Measurements from ENCODE around the gene PFKFB3. TPM values are rescaled to one million over a fixed set of nuclear protein-coding genes. Genes with fewer than 3 reads are reported as not detected.

The PFKFB3 gene
- total RNA-seq, 1 experiment from 2014 or later: 9.4 TPM

DNA sequence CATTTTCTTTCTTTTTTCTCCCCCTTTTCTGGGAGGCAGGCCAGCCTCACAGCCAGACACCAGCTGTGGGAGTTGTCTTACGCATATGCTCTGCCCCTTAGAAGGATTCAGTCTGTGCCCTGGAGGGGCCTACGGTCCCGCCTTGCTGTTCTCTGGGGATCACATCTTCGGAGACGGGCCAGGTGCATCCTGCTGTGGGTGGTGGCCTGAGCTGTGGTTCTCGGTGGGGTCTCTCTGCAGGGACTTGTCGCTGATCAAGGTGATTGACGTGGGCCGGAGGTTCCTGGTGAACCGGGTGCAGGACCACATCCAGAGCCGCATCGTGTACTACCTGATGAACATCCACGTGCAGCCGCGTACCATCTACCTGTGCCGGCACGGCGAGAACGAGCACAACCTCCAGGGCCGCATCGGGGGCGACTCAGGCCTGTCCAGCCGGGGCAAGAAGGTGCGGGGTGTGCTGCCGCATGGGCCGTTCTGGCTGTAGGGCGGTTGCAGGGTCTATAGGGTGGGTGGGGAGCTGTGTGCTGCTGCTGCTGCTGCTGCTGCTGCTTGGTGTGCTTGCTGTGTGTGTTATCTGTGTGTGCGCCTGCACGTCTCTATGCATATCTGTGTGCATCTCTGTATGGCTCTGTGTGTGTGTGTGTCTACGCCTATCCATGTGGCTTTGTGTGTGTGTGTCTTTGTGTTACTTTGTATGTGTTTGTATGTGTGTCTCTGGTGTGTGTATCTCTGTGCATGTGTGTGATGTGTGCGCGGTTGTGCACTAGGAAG is 17.9 kb downstream of the PFKFB3 start:
- DNase-seq (ENCODE audit: low read depth): no peak

DNA sequence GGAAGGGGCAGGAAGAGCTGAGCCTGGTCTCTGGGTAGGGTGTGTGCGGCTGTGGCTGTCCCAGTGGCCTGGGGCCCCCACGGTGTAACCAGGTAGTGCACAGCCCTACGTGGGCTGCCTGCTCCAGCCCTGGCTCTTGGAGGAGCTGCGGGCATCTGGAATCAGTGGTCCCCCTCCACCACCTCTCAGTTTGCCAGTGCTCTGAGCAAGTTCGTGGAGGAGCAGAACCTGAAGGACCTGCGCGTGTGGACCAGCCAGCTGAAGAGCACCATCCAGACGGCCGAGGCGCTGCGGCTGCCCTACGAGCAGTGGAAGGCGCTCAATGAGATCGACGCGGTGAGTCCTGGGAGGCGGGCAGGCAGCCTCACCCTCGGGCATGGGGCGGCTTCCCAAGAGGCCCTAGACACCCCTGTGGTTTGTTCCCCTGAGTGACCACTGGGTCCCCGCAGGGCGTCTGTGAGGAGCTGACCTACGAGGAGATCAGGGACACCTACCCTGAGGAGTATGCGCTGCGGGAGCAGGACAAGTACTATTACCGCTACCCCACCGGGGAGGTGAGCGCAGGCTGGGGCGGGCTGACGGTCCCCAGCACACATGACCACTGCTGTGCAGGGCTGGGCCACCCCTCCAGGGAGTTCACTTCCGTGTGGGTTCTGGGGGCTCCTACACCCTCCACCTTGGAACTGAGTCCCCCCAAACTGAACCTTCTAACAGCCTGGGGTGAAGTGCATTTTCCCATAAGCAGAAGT is 18.6 kb downstream of the PFKFB3 start:
- no peak for DNase-seq (ENCODE audit: low read depth)

DNA sequence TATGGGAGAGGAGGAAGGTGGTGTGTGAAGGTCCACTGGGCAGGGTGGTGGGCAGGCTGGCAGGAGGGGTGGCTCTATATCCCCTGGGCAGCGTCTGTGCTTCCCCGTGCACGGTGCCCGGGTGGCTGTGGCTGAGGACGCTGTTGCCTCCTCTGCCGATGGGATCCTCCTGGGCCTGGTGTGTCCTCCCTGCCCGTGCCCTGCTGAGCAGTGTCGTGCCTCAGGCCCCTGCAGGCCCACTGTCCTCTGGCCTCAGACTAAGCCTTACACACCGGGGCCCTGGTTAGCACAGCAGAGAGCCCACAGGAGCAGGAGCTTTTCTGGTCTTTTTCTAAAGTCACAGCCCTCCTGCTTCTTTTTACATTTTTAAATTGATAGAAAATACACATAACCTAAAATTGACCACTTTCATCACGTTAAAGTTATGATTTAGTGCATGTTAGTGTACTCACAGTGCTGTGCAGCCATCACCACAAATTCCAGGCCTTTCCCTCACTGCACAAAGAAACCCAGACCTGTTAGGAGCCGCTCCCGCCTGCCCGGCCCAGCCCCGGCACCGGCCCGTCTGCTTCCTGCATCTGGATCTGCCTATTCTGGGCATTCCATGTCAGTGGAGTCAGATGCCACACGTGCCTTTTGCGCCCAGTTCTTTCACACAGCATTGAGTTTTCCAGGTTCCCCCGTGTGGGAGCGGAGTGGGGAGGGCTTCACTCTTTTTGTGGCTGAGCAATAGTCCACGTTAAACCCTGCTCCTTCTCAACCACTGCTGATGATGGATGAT is 19.4 kb downstream of the PFKFB3 start:
- peak; percentile 41 for DNase-seq (ENCODE audit: low read depth)

DNA sequence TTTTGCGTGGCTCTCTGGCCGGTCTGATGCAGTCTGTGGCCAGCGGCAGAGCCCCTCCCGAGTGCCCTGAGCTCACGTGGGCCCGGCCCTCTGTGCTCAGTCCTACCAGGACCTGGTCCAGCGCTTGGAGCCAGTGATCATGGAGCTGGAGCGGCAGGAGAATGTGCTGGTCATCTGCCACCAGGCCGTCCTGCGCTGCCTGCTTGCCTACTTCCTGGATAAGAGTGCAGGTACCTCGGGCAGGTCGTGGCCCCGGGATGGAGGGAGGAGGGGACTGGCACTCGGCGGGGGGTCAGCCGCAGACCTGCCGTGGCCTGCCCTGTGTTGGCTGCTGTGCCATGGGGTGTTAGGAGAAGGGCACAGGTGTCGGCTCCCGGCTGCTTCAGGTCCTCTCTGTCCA is 20.0 kb downstream of the PFKFB3 start:
- DNase-seq (ENCODE audit: low read depth): no peak

DNA sequence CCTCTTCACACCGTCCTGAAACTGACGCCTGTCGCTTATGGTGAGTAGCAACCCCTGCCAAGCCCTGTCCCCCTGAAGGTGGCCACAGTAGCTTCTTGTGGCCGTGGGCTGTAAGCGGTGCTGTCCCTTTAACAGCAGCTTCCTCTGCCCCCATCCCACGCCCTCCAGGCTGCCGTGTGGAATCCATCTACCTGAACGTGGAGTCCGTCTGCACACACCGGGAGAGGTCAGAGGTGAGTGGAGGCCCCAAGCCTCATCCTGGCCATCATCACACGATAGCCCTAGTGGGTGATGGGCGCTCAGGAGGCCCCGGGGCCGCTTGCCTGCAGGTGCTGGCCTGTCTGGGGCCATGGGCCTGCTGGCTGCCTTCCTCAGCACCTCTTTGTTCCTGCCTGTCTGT is 21.2 kb downstream of the PFKFB3 start:
- DNase-seq (ENCODE audit: low read depth): no peak

DNA sequence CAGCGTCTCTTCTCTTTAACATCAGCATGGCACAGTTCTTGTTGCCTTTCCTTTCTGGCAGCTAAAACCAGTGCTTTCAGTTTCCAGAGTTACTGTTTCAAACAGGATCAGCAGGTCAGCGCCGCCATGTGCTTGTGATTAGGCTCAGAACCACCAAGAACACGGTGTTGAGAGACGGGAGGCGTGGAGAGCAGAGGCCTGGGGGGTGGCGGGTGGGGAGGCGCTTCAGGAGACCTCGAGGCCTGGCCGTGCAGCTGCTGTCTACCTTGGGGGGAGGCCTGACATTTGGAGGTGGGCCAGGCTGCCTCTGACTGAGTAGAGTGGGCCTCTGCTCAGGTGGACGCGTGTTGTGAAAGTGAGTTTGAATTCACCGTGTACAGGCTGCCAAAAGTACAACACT is 22.0 kb downstream of the PFKFB3 start:
- no peak for DNase-seq (ENCODE audit: low read depth)

DNA sequence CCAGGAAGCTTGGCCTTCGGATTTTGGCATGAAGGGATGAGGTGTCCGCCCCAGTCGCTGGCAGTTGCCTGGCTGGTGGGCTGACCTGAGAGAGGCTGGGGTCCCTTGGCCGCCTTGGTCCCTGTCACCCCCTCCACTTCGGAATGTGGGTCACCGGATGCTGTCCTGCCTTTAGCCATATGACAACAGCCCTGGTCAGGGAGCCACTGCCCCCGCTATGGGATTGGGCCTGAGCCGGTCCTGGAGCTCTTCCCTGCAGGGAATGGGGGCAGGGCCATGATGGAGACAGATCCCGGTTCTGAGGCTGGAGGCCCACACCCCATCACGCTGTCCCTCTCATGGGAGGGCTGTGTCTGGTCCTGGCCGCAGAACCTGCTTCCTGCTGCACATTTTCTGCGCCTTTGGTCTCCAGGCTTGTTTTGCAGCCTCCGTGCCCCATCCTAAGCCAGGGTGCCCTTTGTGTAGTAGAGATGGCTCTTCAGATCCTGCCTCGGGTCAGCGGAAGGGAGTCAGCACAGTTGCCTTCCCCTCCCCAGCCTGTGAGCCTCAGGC is 22.6 kb downstream of the PFKFB3 start:
- DNase-seq (ENCODE audit: low read depth): no peak

DNA sequence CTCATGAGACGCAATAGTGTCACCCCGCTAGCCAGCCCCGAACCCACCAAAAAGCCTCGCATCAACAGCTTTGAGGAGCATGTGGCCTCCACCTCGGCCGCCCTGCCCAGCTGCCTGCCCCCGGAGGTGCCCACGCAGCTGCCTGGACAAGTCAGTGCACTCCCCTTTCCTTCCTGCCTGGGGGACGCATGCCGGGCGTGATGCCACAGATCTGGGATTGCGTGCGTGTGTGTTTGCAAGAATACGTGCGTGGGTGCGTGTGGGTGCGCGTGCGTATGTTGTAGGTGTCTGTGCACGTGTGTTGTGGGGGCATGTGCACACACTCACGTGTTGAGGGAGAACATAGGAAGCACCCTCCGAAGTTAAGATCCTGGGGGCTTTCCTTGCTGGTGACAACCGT is 23.5 kb downstream of the PFKFB3 start:
- DNase-seq (ENCODE audit: low read depth): no peak

DNA sequence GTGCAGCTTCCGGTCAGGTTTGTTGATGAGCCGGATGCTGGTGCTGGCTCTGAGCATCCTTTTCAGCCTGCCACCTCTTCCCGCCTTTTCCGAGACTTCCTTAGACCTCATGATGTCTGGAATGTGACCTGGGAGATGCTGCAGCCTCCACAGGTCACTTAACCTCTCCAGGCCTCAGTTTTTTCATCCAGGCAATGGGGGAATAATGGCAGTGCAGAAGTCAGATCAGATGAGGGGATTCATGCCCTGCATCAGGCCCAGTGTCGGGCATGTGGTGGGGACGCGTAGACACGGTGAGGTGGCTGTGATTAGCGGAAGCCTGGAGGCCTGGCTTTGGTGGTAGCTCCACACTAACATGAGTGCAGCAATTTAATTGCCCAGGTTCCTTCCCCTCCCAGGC is 24.6 kb downstream of the PFKFB3 start:
- no peak for DNase-seq (ENCODE audit: low read depth)

DNA sequence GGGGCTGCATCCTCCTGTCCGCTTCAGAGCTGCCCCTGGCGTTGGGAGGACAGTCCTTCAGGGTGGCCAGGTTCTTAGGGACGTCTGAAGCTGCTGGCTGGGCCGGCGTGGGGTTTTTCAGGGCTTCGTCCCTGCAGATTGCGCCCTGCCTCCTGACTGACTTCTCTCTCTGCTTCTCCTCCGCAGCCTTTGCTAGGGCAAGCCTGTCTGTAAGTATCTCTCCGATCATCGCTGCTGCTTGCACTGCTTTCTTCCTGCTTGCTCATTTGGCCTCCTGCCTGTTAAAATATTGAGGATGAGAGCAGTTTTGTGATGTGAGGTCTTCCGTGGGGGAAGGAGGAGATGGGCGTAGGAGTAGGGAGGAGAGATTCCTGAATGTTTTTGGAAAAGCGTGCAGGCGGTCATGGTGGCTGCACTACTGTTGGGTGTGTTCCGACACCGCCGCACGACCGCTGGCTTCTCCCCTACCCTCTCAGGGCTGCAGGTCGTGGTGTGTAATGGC is 25.3 kb downstream of the PFKFB3 start:
- peak; percentile 67 for DNase-seq (ENCODE audit: low read depth)

DNA sequence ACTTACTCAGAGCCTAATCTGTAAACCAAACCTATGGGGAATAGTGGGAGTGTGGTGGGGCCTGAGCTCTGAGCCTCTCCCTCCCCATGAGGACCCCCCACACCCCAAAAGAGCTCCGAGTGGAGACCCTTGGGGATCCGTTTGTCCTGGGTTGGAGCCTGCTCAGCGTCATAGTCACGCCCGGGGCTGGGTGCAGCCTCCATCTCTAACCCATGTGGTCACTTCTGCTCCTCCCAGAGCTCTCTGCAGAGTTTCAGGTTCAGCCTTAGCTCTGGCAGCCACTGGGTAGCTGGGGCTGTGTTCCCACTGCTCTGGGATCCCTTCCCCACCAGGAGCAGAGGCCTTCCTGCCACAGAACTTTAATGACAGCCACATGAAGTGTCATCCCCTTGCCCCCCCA is 25.9 kb downstream of the PFKFB3 start:
- no peak for DNase-seq (ENCODE audit: low read depth)

DNA sequence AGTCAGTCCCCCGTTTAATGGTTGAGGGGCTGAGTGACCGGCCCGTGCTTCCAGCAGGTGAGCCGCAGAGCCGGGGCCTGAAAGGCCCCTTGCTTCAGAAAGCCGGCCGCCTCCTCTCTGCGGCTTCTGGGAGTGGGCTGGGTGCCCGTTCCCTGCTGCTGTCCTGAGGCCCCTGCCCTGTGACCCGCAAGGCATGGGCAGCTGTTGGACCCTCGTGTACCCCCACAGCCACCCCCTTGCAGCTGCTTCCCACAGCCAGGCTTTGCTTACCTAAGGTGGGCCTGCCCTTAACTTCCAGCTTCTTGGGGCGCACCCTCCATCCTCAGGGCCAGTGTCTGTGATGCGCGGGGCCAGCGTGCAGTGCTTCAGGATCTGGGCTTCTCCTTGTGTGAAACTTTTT is 26.6 kb downstream of the PFKFB3 start:
- no peak for DNase-seq (ENCODE audit: low read depth)

DNA sequence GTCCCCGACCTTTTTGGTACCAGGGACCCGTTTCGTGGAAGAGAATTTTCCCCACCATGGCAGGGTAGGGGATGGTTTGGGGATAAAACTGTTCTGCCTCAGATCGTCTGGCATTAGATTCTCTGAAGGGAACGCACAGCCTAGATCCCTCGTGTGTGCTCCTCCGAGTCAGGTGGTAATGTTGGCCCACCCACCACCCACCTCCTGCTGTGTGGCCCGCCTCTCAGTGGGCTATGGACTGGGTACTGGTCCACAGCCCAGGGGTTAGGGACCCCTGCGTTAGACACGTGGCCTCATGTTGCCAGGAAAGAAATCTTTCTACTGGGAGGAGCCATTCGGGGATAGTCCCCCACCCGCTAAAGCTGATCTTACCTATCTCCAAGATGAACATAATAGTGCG is 27.0 kb downstream of the PFKFB3 start:
- DNase-seq (ENCODE audit: low read depth): no peak

DNA sequence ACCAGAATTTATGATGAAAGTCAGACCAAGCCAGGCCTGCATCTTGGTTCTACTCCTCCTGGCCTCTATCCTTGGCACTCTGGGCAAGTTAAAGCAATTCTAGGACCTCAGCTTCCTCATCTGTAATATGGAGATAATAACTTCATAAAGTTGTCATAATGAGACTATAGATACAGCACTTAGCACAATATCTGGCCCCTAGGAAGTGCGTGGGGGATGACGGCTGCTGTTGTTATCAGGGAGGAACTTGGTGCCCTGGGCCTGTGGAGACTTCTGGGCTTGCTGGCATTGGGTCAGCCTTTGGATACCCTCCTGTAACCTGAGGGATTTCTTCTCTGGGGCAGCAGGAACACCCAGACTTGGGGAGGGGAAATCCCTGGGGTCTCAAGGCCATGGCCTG is 27.6 kb downstream of the PFKFB3 start:
- no peak for DNase-seq (ENCODE audit: low read depth)

DNA sequence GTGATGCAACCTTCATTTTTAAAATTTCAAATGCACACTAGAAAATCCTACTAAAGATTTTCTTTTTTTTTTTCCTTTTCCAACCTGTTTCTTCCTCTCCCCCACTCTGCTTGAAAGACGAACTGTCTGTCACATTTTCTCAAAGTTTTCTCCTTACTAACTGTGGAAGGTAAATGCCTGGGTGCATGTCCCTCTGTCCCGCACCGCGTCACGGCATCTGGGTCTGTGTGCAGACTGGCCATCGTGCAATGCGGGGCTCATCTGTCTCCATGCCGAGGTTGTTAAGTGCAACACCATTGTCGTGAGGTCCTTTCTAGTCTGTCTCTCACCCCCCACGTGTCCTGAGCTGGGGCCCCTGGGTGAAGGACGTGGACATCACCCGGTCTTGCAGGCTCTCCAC is 28.4 kb downstream of the PFKFB3 start:
- no peak for DNase-seq (ENCODE audit: low read depth)

DNA sequence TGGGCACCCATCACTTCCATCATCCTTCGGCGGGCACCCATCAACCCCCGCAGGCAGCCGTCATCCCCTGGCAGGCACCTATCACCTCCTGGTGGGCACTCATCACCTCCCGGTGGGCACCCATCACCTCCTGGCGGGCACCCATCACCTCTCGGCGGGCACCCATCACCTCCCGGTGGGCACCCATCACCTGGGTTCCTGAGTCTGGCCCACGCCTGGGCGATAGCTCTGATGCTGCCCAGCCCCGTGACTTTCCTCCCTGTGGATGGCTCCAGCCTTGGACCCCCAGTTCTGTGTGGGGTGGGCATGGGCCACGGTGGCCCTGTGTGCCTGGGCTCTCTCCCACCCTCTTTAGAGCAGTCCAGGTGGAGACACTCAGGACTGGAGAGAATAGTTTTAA is 29.0 kb downstream of the PFKFB3 start:
- no peak for DNase-seq (ENCODE audit: low read depth)

DNA sequence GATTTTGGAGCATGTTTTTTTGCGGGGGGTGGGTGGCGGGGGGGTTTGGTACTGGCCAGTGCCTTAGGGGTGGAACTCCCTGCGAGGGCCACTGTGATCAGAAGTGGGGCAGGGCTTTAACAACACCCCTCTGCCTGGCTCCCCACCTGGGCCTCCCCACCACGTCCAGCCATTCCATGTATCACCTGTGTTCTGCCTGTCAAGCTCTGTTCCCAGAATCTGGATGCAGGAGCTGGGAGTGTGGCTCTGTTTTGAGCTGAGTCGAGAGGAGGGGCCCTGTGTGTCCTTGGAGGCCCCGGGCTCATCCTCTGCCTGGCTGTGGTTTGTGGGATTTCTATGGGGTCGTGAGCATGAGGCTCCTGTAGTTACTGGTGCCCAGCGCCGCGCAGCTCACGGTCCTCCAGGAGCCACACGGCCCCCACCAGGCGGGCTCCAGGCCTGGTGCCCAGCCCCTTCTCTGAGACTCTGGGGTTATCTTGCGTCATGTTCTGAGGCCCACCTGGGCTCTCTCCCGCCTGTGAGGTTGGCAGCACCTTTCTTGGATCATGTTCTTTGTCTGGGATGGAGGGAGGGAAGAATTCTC is 29.6 kb downstream of the PFKFB3 start:
- DNase-seq (ENCODE audit: low read depth): no peak

DNA sequence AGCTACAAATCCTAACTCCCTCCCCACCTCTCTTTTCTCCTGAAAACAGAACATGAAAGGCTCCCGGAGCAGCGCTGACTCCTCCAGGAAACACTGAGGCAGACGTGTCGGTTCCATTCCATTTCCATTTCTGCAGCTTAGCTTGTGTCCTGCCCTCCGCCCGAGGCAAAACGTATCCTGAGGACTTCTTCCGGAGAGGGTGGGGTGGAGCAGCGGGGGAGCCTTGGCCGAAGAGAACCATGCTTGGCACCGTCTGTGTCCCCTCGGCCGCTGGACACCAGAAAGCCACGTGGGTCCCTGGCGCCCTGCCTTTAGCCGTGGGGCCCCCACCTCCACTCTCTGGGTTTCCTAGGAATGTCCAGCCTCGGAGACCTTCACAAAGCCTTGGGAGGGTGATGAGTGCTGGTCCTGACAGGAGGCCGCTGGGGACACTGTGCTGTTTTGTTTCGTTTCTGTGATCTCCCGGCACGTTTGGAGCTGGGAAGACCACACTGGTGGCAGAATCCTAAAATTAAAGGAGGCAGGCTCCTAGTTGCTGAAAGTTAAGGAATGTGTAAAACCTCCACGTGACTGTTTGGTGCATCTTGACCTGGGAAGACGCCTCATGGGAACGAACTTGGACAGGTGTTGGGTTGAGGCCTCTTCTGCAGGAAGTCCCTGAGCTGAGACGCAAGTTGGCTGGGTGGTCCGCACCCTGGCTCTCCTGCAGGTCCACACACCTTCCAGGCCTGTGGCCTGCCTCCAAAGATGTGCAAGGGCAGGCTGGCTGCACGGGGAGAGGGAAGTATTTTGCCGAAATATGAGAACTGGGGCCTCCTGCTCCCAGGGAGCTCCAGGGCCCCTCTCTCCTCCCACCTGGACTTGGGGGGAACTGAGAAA is 30.4 kb downstream of the PFKFB3 start:
- DNase-seq (ENCODE audit: low read depth): no peak

DNA sequence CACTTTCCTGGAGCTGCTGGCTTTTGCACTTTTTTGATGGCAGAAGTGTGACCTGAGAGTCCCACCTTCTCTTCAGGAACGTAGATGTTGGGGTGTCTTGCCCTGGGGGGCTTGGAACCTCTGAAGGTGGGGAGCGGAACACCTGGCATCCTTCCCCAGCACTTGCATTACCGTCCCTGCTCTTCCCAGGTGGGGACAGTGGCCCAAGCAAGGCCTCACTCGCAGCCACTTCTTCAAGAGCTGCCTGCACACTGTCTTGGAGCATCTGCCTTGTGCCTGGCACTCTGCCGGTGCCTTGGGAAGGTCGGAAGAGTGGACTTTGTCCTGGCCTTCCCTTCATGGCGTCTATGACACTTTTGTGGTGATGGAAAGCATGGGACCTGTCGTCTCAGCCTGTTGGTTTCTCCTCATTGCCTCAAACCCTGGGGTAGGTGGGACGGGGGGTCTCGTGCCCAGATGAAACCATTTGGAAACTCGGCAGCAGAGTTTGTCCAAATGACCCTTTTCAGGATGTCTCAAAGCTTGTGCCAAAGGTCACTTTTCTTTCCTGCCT is 31.1 kb downstream of the PFKFB3 start:
- no peak for DNase-seq (ENCODE audit: low read depth)

DNA sequence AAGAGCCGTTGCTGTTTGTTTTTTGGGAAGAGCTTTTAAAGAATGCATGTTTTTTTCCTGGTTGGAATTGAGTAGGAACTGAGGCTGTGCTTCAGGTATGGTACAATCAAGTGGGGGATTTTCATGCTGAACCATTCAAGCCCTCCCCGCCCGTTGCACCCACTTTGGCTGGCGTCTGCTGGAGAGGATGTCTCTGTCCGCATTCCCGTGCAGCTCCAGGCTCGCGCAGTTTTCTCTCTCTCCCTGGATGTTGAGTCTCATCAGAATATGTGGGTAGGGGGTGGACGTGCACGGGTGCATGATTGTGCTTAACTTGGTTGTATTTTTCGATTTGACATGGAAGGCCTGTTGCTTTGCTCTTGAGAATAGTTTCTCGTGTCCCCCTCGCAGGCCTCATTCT is 31.6 kb downstream of the PFKFB3 start:
- DNase-seq (ENCODE audit: low read depth): no peak

Measured in Daoy (cell line).